IMR-90 (cell line): Measurements from ENCODE around the gene NDUFAF4.

Source experiments
- POLR2A ChIP-seq: IDR thresholded peaks from 2 replicates; pipeline ENCODE4 v1.6.1; 2012; ENCODE audit warnings: mild to moderate bottlenecking, low read depth, low read length
- TF ChIP-seq, protein P1 (sequence below): conservative IDR thresholded peaks from 2 replicates; pipeline ENCODE4 v1.5.1; 2012; ENCODE audit warnings: mild to moderate bottlenecking, low read depth, low read length, improper control_type of control experiment

DNA sequence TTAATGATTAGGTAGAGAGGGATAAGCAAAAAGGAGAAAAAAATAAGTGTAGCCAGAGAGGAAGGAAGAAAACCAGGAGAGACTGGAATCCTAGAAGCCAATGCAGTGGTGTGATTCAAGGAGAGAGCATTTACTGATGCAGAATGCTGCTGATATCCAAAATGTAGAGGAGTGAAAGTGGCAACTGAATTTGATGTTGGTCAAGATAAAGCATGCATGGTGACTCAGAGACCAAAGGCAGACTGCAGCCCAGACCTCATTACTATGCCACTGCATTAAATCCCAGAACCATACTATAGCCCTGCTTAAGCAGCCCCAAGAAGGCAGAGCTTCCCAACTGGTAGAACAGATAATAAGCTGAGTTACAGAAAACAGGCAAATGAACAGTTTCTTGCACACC lies 42.6 kb upstream of the NDUFAF4 start:
- TF ChIP-seq, protein P1, sequence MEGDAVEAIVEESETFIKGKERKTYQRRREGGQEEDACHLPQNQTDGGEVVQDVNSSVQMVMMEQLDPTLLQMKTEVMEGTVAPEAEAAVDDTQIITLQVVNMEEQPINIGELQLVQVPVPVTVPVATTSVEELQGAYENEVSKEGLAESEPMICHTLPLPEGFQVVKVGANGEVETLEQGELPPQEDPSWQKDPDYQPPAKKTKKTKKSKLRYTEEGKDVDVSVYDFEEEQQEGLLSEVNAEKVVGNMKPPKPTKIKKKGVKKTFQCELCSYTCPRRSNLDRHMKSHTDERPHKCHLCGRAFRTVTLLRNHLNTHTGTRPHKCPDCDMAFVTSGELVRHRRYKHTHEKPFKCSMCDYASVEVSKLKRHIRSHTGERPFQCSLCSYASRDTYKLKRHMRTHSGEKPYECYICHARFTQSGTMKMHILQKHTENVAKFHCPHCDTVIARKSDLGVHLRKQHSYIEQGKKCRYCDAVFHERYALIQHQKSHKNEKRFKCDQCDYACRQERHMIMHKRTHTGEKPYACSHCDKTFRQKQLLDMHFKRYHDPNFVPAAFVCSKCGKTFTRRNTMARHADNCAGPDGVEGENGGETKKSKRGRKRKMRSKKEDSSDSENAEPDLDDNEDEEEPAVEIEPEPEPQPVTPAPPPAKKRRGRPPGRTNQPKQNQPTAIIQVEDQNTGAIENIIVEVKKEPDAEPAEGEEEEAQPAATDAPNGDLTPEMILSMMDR = no peak
- no peak for TF ChIP-seq POLR2A
